GM19043 (cell line): ENCODE results near the gene LAPTM5.

Experiments used
- ATAC-seq: cut with Tn5 transposase; IDR thresholded peaks from one replicate; pipeline ENCODE4 v1.9.1; 2021; ENCODE audit warnings: low read depth; ENCODE audit not compliant: unreplicated experiment

Gene LAPTM5

GRCh38 chr1:30720271-30721223 lies 37.0 kb downstream of the LAPTM5 start:
- ATAC-seq = no peak

- ATAC-seq = no peak
Observed at GRCh38 chr1:30719406-30720270, 37.9 kb downstream of the LAPTM5 start.

- peak; percentile 39 for ATAC-seq
Observed at GRCh38 chr1:30718636-30719405, 38.8 kb downstream of the LAPTM5 start.

- ATAC-seq = peak; percentile 90
Observed at GRCh38 chr1:30718091-30718635, 39.4 kb downstream of the LAPTM5 start.

GRCh38 chr1:30716646-30717045 lies 40.9 kb downstream of the LAPTM5 start:
- ATAC-seq = no peak

GRCh38 chr1:30715886-30716285 lies 41.7 kb downstream of the LAPTM5 start:
- no peak for ATAC-seq

- no peak for ATAC-seq
Observed at GRCh38 chr1:30715216-30715615, 42.4 kb downstream of the LAPTM5 start.

- no peak for ATAC-seq
Observed at GRCh38 chr1:30714536-30715090, 43.0 kb downstream of the LAPTM5 start.

- ATAC-seq = no peak
Observed at GRCh38 chr1:30714025-30714424, 43.5 kb downstream of the LAPTM5 start.

- no peak for ATAC-seq
Observed at GRCh38 chr1:30713311-30713710, 44.3 kb downstream of the LAPTM5 start.

GRCh38 chr1:30712583-30712982 lies 45.0 kb downstream of the LAPTM5 start:
- ATAC-seq = no peak

GRCh38 chr1:30710407-30710806 lies 47.2 kb downstream of the LAPTM5 start:
- ATAC-seq = no peak

GRCh38 chr1:30708361-30708728 lies 49.2 kb downstream of the LAPTM5 start:
- ATAC-seq = no peak

- ATAC-seq = no peak
Observed at GRCh38 chr1:30707412-30708360, 49.9 kb downstream of the LAPTM5 start.

GRCh38 chr1:30706528-30706927 lies 51.0 kb downstream of the LAPTM5 start:
- no peak for ATAC-seq

- no peak for ATAC-seq
Observed at GRCh38 chr1:30705698-30706097, 51.9 kb downstream of the LAPTM5 start.

- no peak for ATAC-seq
Observed at GRCh38 chr1:30704765-30705509, 52.6 kb downstream of the LAPTM5 start.

GRCh38 chr1:30704271-30704670 lies 53.3 kb downstream of the LAPTM5 start:
- no peak for ATAC-seq
